HUES64 (cell line): ENCODE data around the gene DPP10.

Source experiments
- H3K27ac ChIP-seq: 2 replicates; pipeline ENCODE4 v1.7.0; 2013; ENCODE audit warnings: low read depth, low read length, inconsistent platforms
- H3K27me3 ChIP-seq: 2 replicates; pipeline ENCODE4 v1.6.1; 2013; ENCODE audit warnings: mild to moderate bottlenecking, low read length; ENCODE audit not compliant: insufficient read depth
- H3K36me3 ChIP-seq: 2 replicates; pipeline ENCODE4 v1.6.1; 2013; ENCODE audit warnings: mild to moderate bottlenecking, low read length; ENCODE audit not compliant: insufficient read depth
- H3K4me1 ChIP-seq: 2 replicates; pipeline ENCODE4 v1.6.1; 2013; ENCODE audit warnings: mild to moderate bottlenecking, low read length, moderate library complexity; ENCODE audit not compliant: insufficient read depth
- H3K4me3 ChIP-seq: 2 replicates; pipeline ENCODE4 v1.5.1; 2013; ENCODE audit warnings: mild to moderate bottlenecking, low read length, moderate library complexity
- H3K9ac ChIP-seq: 2 replicates; pipeline ENCODE4 v1.6.1; 2013; ENCODE audit warnings: mild to moderate bottlenecking, low read depth, low read length
- H3K9me3 ChIP-seq: 2 replicates; pipeline ENCODE4 v1.6.1; 2013; ENCODE audit warnings: low read depth, low read length; ENCODE audit not compliant: insufficient read depth
- whole genome bisulfite sequencing: fragments of 150-250, 120-280 bp; methylation state at CpG from one replicate; pipeline ENCODE4 v1.1.7; 2013; ENCODE audit warnings: missing lambda C conversion rate; 5-methylcytosine and 5-hydroxymethylcytosine counted together

DPP10 gene

GRCh38 chr2:115124817-115125216 lies 682.4 kb downstream of the DPP10 start:
- H3K27me3 ChIP-seq, result no peaks in the 10 kb centered on the region
- no peak overlapping the region for H3K4me3 ChIP-seq
- no peak overlapping the region for H3K9ac ChIP-seq
- no peak overlapping the region for H3K27ac ChIP-seq
- H3K4me1 ChIP-seq, result peaks cover 4% of the 10 kb centered on the region
- H3K36me3 ChIP-seq, result no peaks in the 10 kb centered on the region
- WGBS, result 100% methylated on average over 1 of the region's 1 CpG
- peaks cover 13% of the 10 kb centered on the region; the same call in 1 of the 2 replicates for H3K9me3 ChIP-seq

DNA sequence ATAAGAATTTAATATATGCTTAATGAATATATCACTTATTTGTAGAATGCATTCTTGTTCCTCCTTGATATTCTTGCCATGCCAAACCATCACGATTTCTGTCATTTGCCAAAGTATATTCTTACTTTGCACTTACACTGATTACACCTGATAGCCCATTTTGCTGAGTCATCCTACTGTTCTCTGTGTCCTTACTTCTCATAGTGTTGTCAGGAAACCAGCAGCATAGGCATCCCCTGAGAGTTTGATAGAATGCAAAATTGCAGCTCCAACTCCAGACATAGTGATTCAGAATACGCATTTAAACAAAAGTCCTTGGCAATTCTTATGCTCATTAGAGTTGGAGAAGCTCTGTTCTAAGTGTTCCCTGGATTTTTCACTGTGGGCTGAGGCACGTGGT lies 687.1 kb downstream of the DPP10 start:
- Histone ChIP-seq H3K4me3 (no peak overlapping the region), H3K36me3 (no peaks in the 10 kb centered on the region), H3K27ac (no peak overlapping the region), H3K9ac (no peak overlapping the region), H3K27me3 (no peaks in the 10 kb centered on the region), H3K4me1 (peaks cover 13% of the 10 kb centered on the region), H3K9me3 (no peaks in the 10 kb centered on the region)
- 86% methylated on average over 3 of the region's 3 CpGs for WGBS

GRCh38 chr2:115160531-115161080 lies 718.2 kb downstream of the DPP10 start:
- 59% methylated on average over 12 of the region's 12 CpGs for WGBS
- Histone ChIP-seq H3K36me3 (no peaks in the 10 kb centered on the region), H3K9me3 (no peaks in the 10 kb centered on the region), H3K4me3 (peak overlapping the region; percentile 79), H3K9ac (no peak overlapping the region), H3K4me1 (peaks cover 8% of the 10 kb centered on the region), H3K27me3 (peaks cover 40% of the 10 kb centered on the region), H3K27ac (no peak overlapping the region)

DNA sequence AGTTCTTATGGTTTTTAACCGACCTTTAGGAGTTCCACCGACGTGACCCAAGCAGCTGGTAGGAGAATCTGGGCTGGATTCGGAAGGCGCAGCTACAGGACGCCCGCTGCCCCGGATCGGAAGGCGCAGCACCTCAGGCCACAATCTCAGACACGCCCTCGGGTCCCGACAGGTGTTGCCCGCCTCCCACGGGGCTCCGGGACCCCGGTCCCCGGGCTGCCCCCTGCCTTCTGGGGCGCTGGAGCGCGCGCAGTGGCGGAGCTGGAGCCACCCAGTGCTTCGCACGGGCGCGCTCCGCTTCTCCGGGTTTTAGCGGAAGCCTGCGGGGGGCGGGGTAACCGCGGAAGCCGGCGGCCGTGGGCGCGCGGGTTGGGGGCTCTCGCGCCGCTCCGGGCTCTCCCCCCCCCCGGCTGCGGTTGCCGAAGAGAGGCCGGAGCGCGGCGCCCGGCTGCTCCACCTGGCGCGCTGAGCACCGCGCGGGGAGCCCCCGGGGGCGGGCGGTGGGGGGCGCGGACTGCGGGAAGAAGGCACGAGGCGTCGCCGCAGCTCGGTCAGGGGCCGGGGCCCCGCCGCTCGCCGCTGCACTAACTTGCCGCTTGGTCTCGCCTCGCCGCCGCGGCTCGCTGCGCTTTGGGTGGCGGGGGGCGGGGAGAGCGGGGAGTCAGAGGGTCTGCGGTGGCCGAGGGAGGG lies 718.8 kb downstream of the DPP10 start:
- under 1% methylated on average over 84 of the region's 86 CpGs for WGBS
- Histone ChIP-seq H3K9me3 (no peaks in the 10 kb centered on the region), H3K9ac (peak overlapping the region; percentile 58; the same call in 1 of the 2 replicates), H3K36me3 (no peaks in the 10 kb centered on the region), H3K4me1 (peaks cover 8% of the 10 kb centered on the region), H3K27me3 (peaks cover 40% of the 10 kb centered on the region), H3K27ac (no peak overlapping the region), H3K4me3 (peak overlapping the region; percentile 79)

GRCh38 chr2:115161771-115162493 lies 719.5 kb downstream of the DPP10 start:
- Histone ChIP-seq H3K9me3 (no peaks in the 10 kb centered on the region), H3K27ac (no peak overlapping the region), H3K9ac (no peak overlapping the region; the same call in 1 of the 2 replicates), H3K36me3 (no peaks in the 10 kb centered on the region), H3K4me3 (peak overlapping the region; percentile 79), H3K4me1 (peaks cover 8% of the 10 kb centered on the region), H3K27me3 (peaks cover 40% of the 10 kb centered on the region)
- WGBS, result under 1% methylated on average over 82 of the region's 83 CpGs

DNA sequence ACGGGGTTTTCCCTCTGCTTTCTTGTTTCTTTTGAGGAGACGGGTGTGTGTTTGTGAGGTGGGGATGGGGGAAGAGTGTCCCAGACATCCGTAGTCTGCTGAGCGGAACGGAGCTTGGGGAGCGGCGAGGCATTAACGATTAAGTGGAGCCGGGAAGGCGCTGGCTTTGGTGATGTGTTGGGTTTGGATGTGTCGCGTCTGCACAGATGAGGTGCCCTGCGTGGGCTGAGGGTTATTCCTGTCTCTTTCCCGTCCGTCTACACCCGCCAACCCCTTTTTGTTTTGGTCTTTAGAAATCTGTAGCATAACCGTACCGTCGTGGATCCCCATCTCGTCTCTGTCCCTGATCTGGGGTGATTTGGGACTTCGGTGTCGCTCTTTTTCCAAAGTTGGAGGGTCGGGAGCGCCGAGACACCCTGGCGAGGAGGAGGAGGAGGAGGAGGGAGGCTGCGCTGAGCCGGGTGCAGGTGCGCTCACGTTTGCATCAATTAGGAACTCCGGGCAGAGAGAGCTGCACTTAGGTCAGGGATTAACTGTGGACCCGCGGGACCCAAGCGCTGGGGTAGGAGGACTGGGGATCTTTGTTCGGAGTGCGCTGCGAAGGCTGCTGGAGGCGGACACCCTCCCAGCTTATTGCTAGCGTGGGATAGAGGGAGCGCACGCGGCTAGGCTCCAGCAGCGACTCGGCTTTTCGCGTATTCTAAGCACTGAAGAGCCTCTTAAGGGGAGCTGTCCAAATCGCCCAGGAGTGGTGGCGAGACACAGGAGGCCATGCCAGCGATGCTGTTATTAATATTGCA lies 720.3 kb downstream of the DPP10 start:
- H3K9me3 ChIP-seq, result no peaks in the 10 kb centered on the region
- H3K36me3 ChIP-seq, result no peaks in the 10 kb centered on the region
- H3K27me3 ChIP-seq, result peaks cover 40% of the 10 kb centered on the region
- peak overlapping the region; percentile 79 for H3K4me3 ChIP-seq
- WGBS, result 1% methylated on average over 47 of the region's 49 CpGs
- H3K27ac ChIP-seq, result no peak overlapping the region
- H3K9ac ChIP-seq, result no peak overlapping the region; the same call in 1 of the 2 replicates
- peaks cover 10% of the 10 kb centered on the region for H3K4me1 ChIP-seq

GRCh38 chr2:115163572-115163971 lies 721.1 kb downstream of the DPP10 start:
- H3K27ac ChIP-seq, result no peak overlapping the region
- no peaks in the 10 kb centered on the region for H3K9me3 ChIP-seq
- peaks cover 16% of the 10 kb centered on the region for H3K4me1 ChIP-seq
- 59% methylated on average over 5 of the region's 6 CpGs for WGBS
- H3K9ac ChIP-seq, result no peak overlapping the region
- H3K4me3 ChIP-seq, result peak overlapping the region; percentile 79; the same call in 1 of the 2 replicates
- H3K27me3 ChIP-seq, result peaks cover 40% of the 10 kb centered on the region
- H3K36me3 ChIP-seq, result no peaks in the 10 kb centered on the region

DNA sequence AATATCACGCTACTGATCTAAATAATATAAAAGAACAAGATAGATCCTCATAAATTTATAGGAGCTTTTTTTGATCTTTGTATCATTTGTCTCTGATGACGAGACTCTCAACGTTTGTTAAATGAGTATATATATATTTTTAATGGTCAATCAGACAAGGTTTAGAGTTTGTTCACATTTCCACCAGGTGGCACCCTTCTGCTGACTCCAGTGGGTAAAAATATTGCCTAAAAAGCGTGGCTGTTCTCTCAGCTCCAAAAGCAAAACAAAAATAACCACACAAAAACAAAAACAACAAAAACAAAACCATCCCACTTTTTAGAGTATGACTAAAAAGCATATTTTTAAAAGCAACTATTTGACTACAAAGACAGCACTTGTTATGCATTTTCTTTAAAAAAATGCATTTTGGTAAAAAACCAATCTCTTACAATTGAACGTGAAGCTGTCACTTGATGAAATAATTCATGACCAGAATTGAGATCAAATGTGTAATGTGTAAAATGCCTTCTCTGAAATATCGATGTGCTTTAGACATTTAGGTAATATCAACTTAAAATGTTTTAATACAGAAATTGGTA lies 723.2 kb downstream of the DPP10 start:
- WGBS, result 62% methylated on average over 2 of the region's 6 CpGs
- no peaks in the 10 kb centered on the region for H3K9me3 ChIP-seq
- H3K36me3 ChIP-seq, result no peaks in the 10 kb centered on the region
- H3K4me1 ChIP-seq, result peaks cover 16% of the 10 kb centered on the region
- H3K27me3 ChIP-seq, result peaks cover 33% of the 10 kb centered on the region
- no peak overlapping the region for H3K9ac ChIP-seq
- H3K27ac ChIP-seq, result no peak overlapping the region
- H3K4me3 ChIP-seq, result no peak overlapping the region

DNA sequence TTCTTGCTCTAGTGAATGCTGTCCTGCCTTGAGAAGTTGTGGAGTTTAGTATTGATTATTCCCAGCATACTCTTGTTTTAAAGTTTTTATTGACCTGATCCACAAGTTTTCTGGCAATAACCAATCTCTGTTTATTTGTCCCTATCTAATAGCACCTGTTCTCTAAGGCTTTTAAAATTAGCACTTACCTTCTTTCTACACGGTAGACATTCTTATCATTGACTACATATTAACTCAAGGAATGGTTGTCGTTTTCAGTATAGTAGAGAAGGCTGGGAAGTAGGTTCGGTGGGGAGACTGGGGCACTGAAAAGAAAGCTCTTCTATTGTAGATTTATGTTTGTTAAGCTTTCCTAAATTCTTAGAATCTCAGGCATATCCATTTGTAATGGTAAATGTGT lies 726.0 kb downstream of the DPP10 start:
- Histone ChIP-seq H3K27me3 (peaks cover 12% of the 10 kb centered on the region), H3K9ac (no peak overlapping the region), H3K36me3 (no peaks in the 10 kb centered on the region), H3K4me1 (peaks cover 11% of the 10 kb centered on the region), H3K27ac (no peak overlapping the region), H3K9me3 (no peaks in the 10 kb centered on the region), H3K4me3 (no peak overlapping the region)
- 94% methylated on average over 2 of the region's 3 CpGs for WGBS

DNA sequence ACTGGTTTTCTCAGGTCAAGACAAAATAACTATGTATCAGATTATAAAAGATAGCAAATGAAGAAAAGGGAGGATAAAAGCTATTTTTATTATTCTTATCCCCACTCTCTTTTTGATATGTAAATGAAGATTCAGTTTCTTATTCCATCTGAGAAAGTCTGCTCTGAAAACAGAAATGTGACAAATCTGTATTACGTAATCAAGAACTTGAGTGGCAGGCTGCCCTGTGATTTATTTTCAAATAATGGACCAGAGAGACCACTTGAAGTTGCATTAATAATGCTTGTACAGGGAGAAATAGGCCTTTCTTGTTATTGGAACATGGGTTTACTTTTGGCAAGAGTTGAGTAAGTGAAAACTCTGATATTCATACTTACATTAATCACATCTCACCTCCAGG lies 727.4 kb downstream of the DPP10 start:
- no peaks in the 10 kb centered on the region for H3K27me3 ChIP-seq
- peaks cover 10% of the 10 kb centered on the region; the same call in 1 of the 2 replicates for H3K4me1 ChIP-seq
- WGBS, result 98% methylated on average over 1 of the region's 1 CpG
- no peaks in the 10 kb centered on the region for H3K9me3 ChIP-seq
- no peaks in the 10 kb centered on the region for H3K36me3 ChIP-seq
- no peak overlapping the region for H3K9ac ChIP-seq
- H3K27ac ChIP-seq, result no peak overlapping the region
- no peak overlapping the region for H3K4me3 ChIP-seq
